Activated CD4-positive, alpha-beta T cell treated with anti-CD3 and anti-CD28 coated beads for 4 hours (primary cell): Measurements from ENCODE around the gene CCSER2.
"Not testable (repeated sequence)": the region's sequence is repeated elsewhere in the genome, so short reads cannot be mapped to it uniquely, and the experiment has no call there.

Experiments used
- DNase-seq, 2 donors: peaks; one replicate each; pipeline ENCODE4 v3.0.0-alpha.2; 2020

The CCSER2 gene, protein sequence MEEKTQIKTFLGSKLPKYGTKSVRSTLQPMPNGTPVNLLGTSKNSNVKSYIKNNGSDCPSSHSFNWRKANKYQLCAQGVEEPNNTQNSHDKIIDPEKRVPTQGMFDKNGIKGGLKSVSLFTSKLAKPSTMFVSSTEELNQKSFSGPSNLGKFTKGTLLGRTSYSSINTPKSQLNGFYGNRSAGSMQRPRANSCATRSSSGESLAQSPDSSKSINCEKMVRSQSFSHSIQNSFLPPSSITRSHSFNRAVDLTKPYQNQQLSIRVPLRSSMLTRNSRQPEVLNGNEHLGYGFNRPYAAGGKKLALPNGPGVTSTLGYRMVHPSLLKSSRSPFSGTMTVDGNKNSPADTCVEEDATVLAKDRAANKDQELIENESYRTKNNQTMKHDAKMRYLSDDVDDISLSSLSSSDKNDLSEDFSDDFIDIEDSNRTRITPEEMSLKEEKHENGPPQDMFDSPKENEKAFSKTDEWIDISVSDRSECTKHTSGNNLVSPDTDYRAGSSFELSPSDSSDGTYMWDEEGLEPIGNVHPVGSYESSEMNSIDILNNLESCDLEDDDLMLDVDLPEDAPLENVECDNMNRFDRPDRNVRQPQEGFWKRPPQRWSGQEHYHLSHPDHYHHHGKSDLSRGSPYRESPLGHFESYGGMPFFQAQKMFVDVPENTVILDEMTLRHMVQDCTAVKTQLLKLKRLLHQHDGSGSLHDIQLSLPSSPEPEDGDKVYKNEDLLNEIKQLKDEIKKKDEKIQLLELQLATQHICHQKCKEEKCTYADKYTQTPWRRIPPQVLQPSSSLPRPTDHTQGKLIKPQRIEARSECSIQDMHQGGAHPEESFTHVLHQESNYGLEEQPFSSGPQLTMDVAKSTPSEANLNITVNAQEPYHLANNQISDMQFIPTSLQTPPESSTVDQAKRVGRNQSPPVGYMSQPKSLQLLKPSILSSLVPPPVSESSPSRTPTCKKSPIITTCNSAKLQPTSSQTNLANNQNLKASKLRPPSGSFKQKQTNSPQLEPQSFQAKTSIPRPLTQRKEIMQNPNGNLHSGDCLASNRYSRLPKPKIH

DNA sequence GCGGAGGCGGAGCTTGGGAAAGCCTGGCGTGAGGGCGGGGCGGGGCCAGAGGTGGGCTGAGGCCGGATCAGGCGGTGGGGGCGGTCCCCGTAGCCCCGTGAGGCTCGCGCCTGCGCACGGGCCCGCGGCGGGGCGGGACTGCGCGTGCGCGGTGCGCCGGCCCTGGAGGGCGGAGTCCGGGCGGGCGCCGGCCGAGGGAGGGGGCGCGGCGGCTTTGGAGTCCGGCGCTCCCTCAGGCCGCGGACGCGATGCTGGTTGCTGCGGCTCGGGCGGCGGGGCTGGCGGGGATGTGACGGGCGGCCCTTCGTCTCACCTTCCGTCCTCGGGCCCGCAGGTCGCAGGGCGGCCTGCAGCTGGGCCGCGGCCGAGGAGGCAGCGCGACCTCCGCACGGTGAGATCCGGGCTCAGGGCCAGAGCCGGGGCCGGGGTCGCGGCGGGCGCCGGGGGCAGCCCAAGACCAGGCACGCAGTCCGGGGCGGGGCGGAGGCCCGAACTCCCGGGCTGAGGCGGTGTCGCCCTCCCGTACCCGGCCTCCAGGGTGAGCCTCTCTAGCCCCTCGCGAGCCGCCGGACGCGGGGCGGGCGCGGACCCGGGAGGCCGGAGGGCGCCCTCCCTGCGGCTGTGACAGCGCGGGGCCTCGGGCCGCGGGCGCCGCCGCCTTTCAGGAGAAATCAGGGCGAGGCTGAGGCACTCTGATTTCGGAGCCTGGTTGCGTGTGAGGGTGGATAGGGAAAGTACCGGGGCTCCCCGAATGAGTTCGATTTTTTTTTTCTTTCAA lies at the start of gene CCSER2:
Gene CCSER2 (plus strand): TSS at position 172 of the 778 bp plus-strand sequence. CDS start 42,464 bp downstream, outside the sequence.
- peak; percentile 88 to 93 for DNase-seq

DNA sequence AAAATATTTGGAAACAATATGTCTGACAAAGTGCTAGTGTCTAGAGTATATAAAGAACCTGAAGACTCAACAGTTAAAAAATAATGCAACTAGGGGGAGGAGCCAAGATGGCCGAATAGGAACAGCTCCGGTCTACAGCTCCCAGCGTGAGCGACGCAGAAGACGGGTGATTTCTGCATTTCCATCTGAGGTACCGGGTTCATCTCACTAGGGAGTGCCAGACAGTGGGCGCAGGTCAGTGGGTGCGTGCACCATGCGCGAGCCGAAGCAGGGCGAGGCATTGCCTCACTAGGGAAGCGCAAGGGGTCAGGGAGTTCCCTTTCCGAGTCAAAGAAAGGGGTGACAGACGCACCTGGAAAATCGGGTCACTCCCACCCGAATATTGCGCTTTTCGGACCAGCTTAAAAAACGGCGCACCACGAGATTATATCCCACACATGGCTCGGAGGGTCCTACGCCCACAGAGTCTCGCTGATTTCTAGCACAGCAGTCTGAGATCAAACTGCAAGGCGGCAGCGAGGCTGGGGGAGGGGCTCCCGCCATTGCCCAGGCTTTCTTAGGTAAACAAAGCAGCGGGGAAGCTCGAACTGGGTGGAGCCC lies 48.4 kb upstream of the CCSER2 start:
- DNase-seq: not testable (repeated sequence)

DNA sequence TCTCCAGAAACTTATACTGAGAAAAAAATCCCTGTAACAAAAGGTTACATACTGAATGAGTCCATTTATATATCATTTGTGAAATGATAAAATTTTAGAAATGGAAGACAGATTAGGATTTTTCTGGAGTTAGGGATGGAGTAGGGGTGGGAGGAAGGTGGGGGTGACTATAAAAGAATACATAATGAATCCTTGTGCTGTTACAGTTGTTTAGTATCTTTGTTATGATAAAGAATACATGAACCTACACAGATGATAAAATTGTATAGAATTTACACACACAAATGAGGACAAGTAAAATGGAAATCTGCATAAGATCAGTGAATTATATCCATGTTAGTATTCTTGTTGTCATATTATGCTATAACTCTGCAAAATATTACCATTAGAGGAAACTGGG lies 41.7 kb upstream of the CCSER2 start:
- DNase-seq: no peak

DNA sequence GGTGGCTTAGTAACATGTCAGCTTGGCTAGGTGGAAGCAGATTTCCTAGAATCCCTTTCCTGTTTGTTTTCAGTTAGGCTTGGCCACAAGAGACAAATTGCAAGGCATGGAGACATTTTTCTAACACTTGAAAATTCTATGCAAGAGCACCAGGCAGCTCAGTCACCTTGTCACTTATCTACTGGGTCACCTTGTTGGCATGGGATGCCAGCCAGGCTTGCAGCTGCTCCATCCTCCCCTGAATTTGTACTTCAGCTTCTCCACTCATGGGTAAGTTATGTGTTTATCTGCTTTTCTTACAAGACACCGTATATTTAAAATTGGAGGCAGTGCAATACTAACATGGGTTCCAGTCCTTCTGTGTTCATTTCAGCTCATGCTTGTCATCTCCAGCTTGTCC lies 40.2 kb upstream of the CCSER2 start:
- no peak for DNase-seq

DNA sequence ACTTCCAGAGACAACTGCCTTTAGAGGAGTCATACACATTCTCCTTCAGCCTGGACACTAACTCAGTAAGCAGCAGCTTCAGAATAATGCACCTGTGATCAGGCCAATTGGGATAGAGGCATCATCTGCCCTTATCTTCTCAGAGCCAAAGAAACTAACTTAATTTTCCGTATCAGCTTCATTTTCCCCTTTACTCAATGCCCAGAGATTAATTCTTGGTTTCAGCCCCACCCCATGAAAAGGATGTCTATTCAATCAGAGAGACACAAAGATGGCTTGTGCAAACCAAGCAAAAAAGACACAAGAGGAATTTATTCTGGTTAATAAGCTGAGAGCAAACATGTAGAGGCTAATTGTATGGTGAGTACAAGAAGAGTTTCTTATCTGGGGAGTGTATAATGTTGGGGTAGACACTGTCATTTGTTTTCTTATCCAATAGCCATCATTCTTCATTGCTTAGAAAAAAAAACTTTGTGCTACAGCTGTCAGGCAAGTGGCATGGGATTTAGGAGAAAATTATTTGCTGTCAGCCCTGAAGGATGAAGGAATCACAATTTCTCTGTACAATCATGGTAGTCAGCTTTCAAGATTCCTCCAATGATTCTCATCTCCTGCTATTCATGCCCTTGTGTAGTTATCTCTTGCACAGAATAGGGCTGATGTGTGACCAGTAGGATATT lies 38.7 kb upstream of the CCSER2 start:
- DNase-seq: no peak

DNA sequence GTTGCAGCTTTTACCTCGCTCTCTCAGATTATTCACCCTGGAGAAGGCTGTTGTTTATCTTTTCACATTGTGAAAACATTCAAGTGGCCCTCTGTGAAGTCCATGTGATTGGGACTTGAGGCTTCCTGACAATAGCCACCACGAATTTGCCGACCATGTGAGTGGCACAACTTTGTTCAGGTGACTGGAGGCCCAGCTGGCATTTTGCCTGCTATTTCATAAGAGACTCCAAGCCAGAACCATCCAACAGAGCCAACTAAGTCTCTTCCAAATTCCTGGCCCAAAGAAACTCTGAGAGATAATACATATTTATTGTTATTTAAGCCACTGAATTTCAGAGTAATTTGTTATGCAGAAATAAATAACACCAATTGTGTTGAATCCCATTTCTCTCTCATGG lies 38.2 kb upstream of the CCSER2 start:
- no peak for DNase-seq

DNA sequence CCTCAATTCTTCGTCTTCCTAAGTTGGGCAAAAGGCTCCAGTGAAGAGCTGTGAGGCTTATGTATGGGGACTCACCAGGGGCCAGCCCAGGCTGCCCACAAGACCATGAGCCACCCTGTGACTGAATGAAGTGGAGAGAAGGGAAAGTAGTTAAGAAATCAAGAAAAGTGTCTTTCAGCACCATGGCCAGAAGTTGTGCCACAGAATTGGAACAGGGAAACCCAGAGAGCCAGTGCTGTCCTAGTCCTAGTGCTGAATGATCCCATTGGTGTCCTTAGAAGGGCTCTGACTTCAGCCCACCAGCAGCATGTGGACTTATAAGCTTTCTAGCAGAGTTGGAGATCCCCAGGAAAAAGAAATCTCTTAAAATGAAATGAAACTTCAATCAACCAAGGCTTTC lies 37.0 kb upstream of the CCSER2 start:
- DNase-seq: no peak

DNA sequence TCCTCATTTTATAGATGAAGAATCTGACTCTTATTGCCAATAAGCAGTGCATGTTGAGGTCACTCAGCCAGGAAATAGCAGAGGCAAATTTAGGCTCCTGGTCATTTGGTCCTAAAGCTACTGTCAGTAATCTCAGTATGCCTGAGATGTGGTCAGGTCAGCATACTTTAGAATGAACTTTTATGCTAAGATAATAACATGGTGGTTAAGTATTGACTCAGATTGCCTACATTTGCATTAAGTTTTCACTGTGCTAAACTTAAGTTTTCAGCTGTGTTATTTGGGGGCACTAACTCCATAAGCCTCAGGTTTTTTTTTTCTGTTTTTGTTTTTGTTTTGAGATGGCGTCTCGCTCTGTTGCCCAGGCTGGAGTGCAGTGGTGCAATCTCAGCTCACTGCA lies 35.9 kb upstream of the CCSER2 start:
- DNase-seq: no peak

DNA sequence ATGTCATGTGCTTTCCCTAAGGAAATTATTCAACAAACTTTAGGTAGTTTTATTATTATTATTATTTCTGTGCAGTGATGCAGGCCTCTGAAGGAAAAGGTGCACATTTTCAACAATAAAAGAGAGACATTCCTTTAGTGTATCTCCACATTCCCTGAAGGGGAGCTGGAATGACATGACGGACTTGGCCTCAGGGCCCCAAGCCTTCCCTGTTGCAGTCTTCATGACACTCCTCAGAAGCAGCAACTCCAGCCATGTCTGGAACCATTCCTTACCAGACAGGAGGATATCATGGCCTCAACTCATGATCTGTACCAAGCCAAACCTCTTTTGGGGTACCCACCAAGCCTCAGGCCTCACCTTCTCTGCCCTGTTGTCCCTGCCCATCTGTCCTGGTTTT lies 35.2 kb upstream of the CCSER2 start:
- no peak for DNase-seq

DNA sequence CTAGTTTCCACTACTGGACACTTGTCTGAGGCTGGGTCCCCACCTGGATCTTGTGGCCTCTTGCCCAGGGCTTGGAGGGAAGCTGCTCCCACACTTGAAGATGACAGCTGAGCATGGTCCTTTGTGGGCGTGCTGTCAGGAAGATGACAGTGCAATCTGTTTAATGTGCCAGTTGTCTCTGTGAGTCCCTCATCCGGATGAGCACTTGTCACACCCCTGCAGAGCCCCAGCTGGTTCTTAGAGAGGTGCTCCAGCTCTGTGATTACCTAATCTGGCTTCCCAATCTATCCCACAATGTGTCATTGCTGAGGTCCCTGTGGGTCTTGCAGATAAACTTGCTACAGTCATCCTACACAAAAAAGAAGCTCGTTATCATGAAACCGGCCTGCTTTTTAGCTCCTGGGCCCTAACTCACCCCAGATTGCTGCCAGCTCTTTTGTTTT lies 34.8 kb upstream of the CCSER2 start:
- DNase-seq: no peak

DNA sequence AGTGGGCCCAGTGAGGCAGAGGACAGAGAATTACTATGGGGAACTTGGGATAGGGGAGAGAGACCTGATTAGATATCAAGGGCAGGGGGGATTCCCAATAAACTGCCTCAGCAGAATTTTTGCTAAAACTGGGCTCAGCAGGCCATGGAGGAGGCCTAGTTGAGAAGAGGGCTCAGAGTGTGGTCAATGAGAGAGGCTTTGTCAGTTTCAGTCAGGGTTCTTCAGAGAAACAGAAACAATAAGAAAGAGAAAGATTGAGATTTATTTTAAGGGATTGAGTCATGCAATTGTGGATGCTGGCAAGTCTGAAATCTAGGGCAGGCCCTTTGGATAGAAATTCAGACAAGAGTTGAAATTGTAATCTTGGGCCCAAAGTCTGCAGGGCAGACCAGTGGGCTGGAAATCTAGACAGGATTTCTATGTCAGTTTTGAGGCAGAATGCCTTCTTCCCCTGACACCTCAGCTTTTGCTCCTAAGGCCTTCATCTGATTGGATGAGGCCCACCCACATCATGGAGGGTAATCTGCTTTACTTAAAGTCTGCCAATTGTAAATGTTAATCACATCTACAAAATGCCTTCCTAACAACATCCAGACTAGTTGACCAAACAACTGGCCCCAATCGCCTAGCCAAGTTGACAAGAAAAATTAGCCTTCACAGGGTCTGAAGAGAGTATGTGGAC lies 33.5 kb upstream of the CCSER2 start:
- no peak for DNase-seq

DNA sequence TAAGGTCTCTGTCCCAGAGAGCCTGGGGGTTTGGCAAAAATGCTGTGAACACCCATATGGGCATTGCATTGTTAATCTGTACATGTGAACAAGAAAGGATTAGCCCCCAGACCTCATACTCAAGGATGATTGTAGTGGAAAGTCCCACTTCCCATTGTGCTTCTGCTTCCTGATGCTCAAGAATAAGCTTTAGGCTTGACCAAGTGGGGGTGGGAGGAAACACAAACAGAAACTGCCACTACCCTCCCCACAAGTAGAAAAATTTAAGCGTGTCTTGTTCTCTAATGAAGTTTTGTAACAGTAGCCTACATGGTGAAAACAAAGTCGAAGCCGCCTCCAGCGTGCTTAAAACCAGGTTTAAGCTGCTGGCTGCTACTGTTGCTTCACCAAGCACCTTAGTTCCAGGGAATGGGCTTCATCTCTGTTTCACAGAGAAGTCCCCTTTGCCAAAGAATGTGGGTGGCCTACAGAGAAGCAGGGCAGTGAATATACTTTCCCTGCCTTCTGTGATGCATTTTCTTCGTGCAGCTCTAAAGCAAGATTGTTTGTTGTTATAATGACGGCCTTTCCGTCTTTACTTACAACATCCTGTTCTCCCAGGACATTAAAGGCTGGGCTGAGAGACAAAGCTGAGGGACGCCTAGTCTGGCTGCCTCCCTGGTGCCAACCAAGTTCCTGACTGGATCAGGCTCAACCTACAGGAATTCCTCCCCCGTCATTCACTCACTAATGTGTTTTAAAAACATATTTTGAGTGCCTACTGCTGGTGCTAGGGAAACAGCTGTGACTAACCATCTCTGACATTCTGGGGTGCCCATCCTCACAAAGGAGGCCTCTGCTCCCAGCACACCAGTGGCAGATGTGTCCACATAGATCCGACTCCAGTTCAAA lies 32.1 kb upstream of the CCSER2 start:
- DNase-seq: no peak

DNA sequence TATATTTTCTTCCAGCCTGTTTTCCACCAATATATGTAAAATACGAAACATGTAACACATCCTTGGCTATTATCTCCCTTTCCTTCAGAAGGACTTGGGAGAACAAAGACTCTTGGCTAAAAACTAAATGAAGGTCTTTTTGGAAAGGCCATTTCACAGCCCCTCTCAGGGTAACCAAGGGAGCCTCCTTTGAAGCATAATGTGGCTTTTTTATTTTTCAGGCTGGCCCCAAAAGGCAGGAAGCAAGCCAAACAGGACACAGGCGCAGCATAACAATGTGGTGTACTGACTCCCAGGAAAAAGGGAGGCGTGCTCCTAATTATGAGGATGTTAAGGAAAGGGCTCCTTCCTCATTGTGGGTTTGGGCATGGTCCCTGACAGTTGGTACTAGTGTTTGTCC lies 30.3 kb upstream of the CCSER2 start:
- DNase-seq: no peak

DNA sequence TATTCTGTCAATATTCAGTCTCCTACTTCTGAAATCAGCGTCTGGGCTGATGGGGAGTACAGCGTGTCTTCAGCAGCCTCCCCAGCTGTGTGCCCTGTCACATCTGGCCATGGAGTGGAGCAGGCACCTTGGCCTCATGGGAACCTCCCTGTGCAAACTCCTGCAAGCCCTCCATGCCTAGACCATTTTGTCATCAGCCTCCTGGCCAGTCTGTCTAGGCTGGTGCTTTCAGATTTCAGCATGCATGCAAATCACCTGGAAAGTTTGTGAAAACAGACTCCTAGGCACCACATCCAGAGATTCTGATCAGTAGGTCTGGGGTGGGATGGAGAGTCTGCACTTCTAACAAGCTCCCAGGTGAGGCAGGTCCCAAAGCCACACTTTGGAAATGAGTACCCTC lies 26.2 kb upstream of the CCSER2 start:
- no peak for DNase-seq

DNA sequence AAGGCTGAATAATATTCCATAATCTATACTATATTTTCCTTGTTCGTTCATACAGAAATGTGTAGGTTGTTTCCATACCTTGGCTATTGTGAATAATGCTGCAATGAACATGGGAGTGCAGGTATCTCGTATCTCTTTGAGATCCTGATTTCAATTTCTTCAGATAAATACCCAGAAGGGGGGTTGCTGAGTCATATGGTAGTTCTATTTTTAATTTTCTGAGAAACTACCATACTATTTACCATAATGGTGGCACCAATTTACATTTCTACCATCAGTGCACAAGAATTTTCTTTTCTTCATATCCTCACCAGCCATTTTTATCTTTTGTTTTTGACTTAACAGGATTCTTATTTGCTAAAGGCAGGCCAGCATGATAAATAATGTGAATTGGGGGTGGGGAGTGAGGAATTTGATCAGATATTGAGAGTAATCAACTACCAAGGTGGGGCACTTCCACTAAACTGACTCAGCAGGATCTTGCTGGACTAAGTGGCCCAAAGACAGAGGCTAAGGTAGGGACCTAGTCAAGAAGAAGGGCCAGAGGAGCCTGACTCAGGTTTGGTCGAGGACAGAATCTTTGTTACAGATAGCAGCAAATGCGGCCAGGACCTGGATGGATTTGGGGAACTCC lies 21.5 kb upstream of the CCSER2 start:
- DNase-seq: no peak

DNA sequence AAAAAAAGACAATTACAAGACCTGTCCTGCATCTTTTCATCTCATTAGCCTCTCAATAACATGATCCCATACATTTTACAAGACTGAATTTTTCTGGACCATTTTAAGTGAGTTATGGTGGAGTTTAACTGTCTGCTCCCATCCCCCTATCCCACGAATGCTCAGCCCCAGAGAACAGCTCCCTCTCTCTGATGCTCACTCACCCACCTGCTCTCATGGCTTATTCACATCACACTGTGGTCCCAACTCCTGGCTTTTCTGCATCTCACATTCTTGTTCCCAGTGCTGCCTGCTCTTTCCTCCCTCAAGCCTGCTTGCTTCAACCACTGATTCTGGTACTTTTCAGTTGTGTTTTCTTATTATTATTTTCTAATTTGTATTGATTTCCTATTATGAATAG lies 20.4 kb upstream of the CCSER2 start:
- DNase-seq: no peak

DNA sequence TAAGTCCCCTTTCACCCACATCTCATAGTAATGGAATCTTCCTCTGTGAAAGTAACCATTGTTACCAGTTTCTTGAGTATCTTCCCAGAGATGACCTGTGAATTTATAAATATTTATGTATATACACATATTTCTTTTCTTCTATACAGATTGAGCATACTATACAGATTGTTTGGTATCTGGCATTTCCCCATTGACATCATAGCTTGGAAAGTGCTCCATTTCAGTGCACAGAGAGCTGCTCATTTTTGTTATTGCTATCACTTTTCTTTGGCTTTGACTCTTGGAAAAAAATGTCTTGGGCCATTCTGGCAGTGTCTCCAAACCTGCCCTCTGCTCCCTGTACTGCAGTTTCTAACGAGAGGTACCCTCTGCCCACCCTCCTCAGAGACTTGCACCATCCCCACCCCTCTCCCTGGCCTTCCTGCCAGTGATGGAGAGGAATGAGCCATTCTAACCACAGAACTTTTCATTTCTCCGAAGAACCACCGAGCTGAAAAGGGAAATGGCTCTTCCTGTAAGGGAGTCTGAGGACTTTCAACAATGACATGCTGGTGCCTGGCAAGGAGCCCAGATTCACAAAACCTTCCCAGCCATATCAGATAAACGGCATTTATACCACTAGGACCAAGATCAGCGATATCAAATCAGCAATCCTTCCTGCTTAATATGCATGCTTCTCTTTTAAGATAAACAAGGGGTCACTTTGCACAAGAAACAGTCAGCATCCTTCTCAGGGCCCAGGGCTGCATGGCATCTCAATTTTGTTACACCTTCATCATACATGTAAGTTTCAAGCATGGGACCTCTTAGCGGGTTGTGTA lies 19.7 kb upstream of the CCSER2 start:
- DNase-seq: peak; percentile 23 to 34

DNA sequence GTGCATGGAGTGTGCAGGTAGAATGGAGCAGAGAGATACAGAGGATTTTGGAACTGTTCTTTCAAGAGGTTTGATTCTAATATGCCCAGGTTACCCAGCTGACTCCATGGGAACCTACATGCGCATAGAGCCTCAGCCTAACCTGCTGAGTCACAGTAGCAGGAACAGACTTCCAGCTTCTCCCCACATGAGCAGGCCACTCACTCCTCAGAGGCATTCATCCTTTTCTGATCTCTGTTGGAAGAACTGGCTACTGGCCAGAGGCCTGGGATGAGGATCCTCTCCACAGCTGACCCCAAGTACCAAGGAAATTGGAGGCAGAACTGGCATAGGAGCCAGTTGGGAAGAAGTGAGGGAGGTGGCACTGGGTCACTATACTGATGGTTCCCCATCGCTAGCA lies 17.9 kb upstream of the CCSER2 start:
- DNase-seq: no peak

DNA sequence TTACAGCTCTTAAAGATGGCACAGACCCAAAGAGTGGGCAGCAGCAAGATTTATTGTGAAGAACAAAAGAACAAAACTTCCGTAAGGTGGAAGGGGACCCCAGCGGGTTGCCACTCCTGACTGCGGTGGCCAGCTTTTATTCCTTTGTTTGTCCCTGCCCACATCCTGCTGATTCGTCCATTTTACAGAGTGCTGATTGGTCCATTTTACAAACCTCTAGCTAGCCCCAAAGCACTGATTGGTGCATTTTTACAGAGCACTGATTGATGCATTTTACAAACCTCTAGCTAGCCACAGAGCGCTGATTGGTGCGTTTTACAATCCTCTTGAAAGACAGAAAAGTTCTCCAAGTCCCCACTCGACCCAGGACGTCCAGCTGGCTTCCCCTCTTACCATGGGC lies 16.8 kb upstream of the CCSER2 start:
- no peak for DNase-seq
